GM12865 (cell line): ENCODE data around the gene ARHGAP18.

Experiments
- DNase-seq: peaks from one replicate; pipeline ENCODE4 v3.0.0; 2010; ENCODE audit warnings: low read depth
- H3K4me3 ChIP-seq: 2 replicates; pipeline ENCODE4 v1.5.1; 2011; ENCODE audit warnings: mild to moderate bottlenecking, low read depth, low read length, control low read depth
- CTCF ChIP-seq: IDR thresholded peaks from 2 replicates; pipeline ENCODE4 v1.5.1; 2011; ENCODE audit warnings: low read length, control low read depth, low read depth, inconsistent platforms; ENCODE audit not compliant: insufficient read depth; ENCODE audit errors: missing control alignments

The ARHGAP18 gene

GRCh38 chr6:129672341-129672682, 37.7 kb downstream of the ARHGAP18 start:
- no peak for DNase-seq
- TF ChIP-seq CTCF: no peak
- peak overlapping the region; percentile 51 for H3K4me3 ChIP-seq

- TF ChIP-seq CTCF: peak; percentile 56
- peak; percentile 92 for DNase-seq
- H3K4me3 ChIP-seq: peak overlapping the region; percentile 51
Measured at GRCh38 chr6:129671442-129672340, 38.3 kb downstream of the ARHGAP18 start.

GRCh38 chr6:129670634-129671033, 39.3 kb downstream of the ARHGAP18 start:
- no peak overlapping the region for H3K4me3 ChIP-seq
- DNase-seq: no peak
- no peak for TF ChIP-seq CTCF

GRCh38 chr6:129667621-129668020, 42.4 kb downstream of the ARHGAP18 start:
- no peak for TF ChIP-seq CTCF
- DNase-seq: no peak

GRCh38 chr6:129667034-129667433, 42.9 kb downstream of the ARHGAP18 start:
- H3K4me3 ChIP-seq: no peak overlapping the region
- TF ChIP-seq CTCF: no peak
- no peak for DNase-seq

More at GRCh38 chr6:129667621-129668020, 42.4 kb downstream of the ARHGAP18 start:
- no peak overlapping the region for H3K4me3 ChIP-seq

GRCh38 chr6:129665555-129665954, 44.4 kb downstream of the ARHGAP18 start:
- no peak overlapping the region for H3K4me3 ChIP-seq
- DNase-seq: no peak

More at GRCh38 chr6:129665555-129665954, 44.4 kb downstream of the ARHGAP18 start:
- no peak for TF ChIP-seq CTCF
